Spinal cord (tissue), 10 donors: ENCODE data around the gene KDM6B. TPM values are rescaled to one million over a fixed set of nuclear protein-coding genes. Genes with fewer than 3 reads are reported as not detected.
A peak's percentile ranks its signal among the peaks of the same experiment; 100 is the strongest.

Experiments
- DNase-seq, 6 donors: peaks; one replicate each; pipeline versions ENCODE4 v3.0.0 to v3.0.0-alpha.2; 2013 to 2015; ENCODE audit warnings: low spot score in 6 of 6, low read depth in 4 of 6
- H3K27ac ChIP-seq: one replicate; pipeline ENCODE4 v1.5.1; 2013; ENCODE audit warnings: low read depth, low read length, control low read depth
- H3K27me3 ChIP-seq: one replicate; pipeline ENCODE4 v1.6.1; 2013; ENCODE audit warnings: low read length; ENCODE audit not compliant: control insufficient read depth, insufficient read depth
- H3K36me3 ChIP-seq: one replicate; pipeline ENCODE4 v1.6.1; 2013; ENCODE audit warnings: low read length; ENCODE audit not compliant: control insufficient read depth, insufficient read depth
- H3K4me1 ChIP-seq: one replicate; pipeline ENCODE4 v1.6.1; 2013; ENCODE audit warnings: low read length; ENCODE audit not compliant: control insufficient read depth, insufficient read depth
- H3K4me3 ChIP-seq: one replicate; pipeline ENCODE4 v1.5.1; 2013; ENCODE audit warnings: low read depth, low read length, control low read depth
- H3K9me3 ChIP-seq: one replicate; pipeline ENCODE4 v1.6.1; 2013; ENCODE audit warnings: low read length; ENCODE audit not compliant: control insufficient read depth, insufficient read depth
- WGBS: methylation state at CpG from one replicate; pipeline ENCODE4 v1.1.5; 2013; ENCODE audit warnings: missing lambda C conversion rate; ENCODE audit not compliant: insufficient coverage; 5-methylcytosine and 5-hydroxymethylcytosine counted together
- polyA plus RNA-seq, 2 donors: library from polyadenylated mRNA; unstranded; fragments of 120-200 nt; gene quantifications; one replicate each; pipeline ENCODE4 v1.2.1, GENCODE V29; 2013; ENCODE audit not compliant: insufficient read length in 2 of 2
- total RNA-seq, 2 donors: library from RNA; depleted of rRNA in 1 of 2; stranded (reverse); fragments of 120-200 nt in 1 of 2; fragments of >200 nt in 1 of 2; gene quantifications; one replicate each; pipeline versions ENCODE4 v1.2.3 to v1.2.4, GENCODE V29; 2013 to 2014
- donor health status: healthy.

KDM6B gene
- total and polyA plus RNA-seq, 4 donors, result 9.6 to 34.0 (median 20.5) TPM

- Histone ChIP-seq H3K4me1 (no peaks in the 10 kb centered on the region), H3K27me3 (no peaks in the 10 kb centered on the region), H3K36me3 (peaks cover 24% of the 10 kb centered on the region), H3K9me3 (no peaks in the 10 kb centered on the region), H3K27ac (no peak overlapping the region), H3K4me3 (no peak overlapping the region)
- WGBS, result 89% methylated on average over 5 of the region's 5 CpGs
- DNase-seq, result no peak
Observed at GRCh38 chr17:7867881-7868329, 33.9 kb downstream of the KDM6B start.

GRCh38 chr17:7873051-7873450, 39.0 kb downstream of the KDM6B start:
- H3K4me1 ChIP-seq, result no peaks in the 10 kb centered on the region
- H3K36me3 ChIP-seq, result peaks cover 28% of the 10 kb centered on the region
- no peak overlapping the region for H3K4me3 ChIP-seq
- no peak for DNase-seq
- H3K9me3 ChIP-seq, result no peaks in the 10 kb centered on the region
- 78% methylated on average over 4 of the region's 4 CpGs for WGBS
- no peak overlapping the region for H3K27ac ChIP-seq
- no peaks in the 10 kb centered on the region for H3K27me3 ChIP-seq

DNA sequence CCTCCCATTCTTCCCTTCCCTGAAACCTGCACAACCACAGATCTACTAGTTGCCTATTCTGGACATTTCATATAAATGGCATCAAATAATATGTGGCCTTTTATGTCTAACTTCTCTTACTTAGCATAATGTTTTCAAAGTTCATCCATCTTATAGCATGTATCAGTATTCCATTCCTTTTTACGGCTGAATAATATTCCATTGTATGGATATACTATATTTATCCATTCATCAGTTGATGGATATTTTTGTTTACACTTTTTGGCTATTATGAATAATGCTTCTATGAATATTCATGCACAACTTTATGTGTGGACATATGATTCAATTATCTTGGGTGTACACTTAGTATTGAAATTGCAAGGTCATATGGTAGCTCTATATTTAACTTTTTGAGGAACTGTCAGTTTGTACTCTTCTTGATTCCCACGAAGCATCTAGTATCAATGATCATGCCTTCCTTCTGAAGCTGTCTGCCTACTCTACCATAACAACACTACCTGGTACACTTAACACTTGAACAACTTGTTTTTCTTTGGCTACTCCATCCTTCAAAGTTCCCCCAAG, 41.9 kb downstream of the KDM6B start:
- Histone ChIP-seq H3K4me3 (no peak overlapping the region), H3K4me1 (no peaks in the 10 kb centered on the region), H3K27ac (no peak overlapping the region), H3K27me3 (no peaks in the 10 kb centered on the region), H3K9me3 (no peaks in the 10 kb centered on the region), H3K36me3 (peaks cover 27% of the 10 kb centered on the region)
- no peak for DNase-seq
- 91% methylated on average over 1 of the region's 2 CpGs for WGBS

- DNase-seq, result no peak
- Histone ChIP-seq H3K27me3 (no peaks in the 10 kb centered on the region), H3K4me3 (no peak overlapping the region), H3K27ac (no peak overlapping the region), H3K9me3 (no peaks in the 10 kb centered on the region), H3K4me1 (peaks cover 9% of the 10 kb centered on the region), H3K36me3 (peaks cover 15% of the 10 kb centered on the region)
- WGBS, result 95% methylated on average over 7 of the region's 7 CpGs
Observed at GRCh38 chr17:7878234-7878633, 44.2 kb downstream of the KDM6B start.

DNA sequence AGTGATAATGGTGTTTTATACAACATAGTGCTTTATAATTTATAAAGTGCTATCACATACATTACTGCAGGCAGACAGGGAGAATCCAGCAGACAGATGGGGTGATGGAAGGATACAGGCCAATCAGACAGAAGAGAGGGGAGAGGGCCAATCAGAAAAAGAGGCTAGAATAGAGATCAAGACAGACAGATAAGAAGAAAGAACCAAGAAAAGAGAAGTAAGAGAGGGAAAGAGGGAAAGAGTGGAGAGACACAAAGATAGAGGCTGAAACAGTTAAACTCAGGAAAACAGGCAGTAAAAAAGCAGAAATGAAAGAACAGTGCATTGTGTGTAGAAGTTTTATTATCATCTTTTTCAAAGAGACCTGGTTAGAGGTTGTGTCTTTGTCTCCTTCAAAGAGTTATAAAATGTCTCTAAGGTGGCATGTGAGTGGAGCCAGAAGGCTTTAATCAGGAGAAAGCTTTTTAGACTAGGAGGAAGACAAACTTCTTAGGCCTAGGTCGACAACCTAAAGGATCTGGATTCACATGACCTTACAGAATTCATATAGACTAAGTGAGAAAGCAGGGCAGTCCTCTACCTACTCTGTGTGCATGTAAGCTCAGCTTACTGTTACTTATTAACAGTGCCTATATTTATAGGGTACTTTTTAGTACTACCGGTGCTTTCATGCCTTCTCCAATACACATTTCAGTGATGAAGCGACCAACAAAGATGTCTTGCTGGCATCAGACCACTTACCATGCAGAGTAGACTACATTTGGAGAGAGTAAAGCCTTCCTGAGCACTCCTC, 46.3 kb downstream of the KDM6B start:
- Histone ChIP-seq H3K4me1 (peaks cover 9% of the 10 kb centered on the region), H3K9me3 (no peaks in the 10 kb centered on the region), H3K27ac (no peak overlapping the region), H3K4me3 (no peak overlapping the region), H3K27me3 (no peaks in the 10 kb centered on the region), H3K36me3 (peaks cover 6% of the 10 kb centered on the region)
- no CpG with 5 or more reads among the region's 3 CpGs for WGBS
- DNase-seq, result peak in 2 of 6 donors; percentile 55 to 81

DNA sequence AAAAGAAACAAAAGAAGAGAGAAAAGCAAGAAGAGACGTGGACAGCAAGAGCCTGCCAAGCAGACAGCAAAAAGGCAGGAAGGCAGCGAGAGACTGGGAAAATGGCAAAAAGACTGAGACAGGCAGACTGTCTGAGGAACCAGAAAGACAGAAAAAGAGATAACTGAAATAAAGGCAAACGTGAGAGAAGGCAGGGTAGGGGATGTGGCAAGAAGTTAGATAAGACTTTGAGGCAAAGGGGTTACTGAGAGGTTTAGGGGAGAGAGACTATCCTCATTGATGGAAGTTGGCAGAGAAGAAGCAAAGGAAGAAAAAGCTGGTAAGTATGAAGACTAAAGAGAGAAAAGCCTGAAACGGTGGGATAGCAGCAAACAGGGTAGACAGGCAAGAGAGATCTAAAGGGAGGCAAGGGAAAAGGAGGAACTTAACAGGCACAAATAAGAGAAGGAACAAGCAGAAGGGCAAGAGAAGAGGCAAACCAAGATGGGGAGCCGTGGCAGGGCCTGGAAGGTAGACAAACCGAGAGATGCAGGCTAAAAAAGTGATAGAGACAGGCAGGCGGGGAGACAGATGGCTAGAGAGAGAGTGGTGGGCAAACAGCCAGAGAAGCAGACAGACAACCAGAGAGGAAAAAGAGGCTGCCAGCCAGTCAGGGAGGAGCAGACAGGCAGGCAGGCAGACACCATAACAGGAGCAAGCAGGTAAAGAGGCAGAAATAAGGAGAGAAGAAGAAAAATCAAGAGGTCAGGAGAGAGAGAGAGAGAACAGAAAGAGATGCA, 47.4 kb downstream of the KDM6B start:
- H3K4me1 ChIP-seq, result peaks cover 20% of the 10 kb centered on the region
- no peak overlapping the region for H3K27ac ChIP-seq
- DNase-seq, result peak in 2 of 6 donors; percentile 82 to 94
- 28% methylated on average over 7 of the region's 7 CpGs for WGBS
- H3K27me3 ChIP-seq, result no peaks in the 10 kb centered on the region
- no peak overlapping the region for H3K4me3 ChIP-seq
- H3K9me3 ChIP-seq, result no peaks in the 10 kb centered on the region
- H3K36me3 ChIP-seq, result peaks cover 4% of the 10 kb centered on the region

- H3K4me3 ChIP-seq, result no peak overlapping the region
Observed at GRCh38 chr17:7882068-7882467, 48.1 kb downstream of the KDM6B start.

DNA sequence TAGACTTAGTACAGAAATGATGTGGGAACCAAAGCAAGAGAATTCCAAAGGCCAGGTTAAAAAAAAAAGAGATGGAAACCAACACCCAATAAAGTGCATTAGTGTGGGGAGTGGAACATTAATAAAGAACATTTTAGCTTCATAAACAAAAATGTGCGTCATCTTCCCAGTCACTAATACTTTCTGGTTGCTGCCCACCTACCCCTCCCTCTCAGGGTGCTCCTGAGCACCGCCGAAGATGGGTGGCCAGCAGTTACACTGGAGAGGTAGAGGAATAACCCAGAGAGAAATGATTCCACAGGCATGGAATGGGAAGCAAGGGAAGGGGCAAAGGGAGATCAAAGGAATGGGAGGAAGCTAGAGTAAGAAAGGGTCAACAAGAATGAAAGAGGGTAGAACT, 48.6 kb downstream of the KDM6B start:
- DNase-seq, result peak in 1 of 6 donors; percentile 8
- Histone ChIP-seq H3K4me3 (no peak overlapping the region), H3K36me3 (peaks cover 4% of the 10 kb centered on the region), H3K9me3 (no peaks in the 10 kb centered on the region), H3K27me3 (no peaks in the 10 kb centered on the region), H3K27ac (no peak overlapping the region), H3K4me1 (peaks cover 31% of the 10 kb centered on the region)
- no CpG with 5 or more reads among the region's 3 CpGs for WGBS

More at GRCh38 chr17:7882068-7882467, 48.1 kb downstream of the KDM6B start:
- Histone ChIP-seq H3K36me3 (peaks cover 4% of the 10 kb centered on the region), H3K27ac (no peak overlapping the region), H3K9me3 (no peaks in the 10 kb centered on the region), H3K27me3 (no peaks in the 10 kb centered on the region), H3K4me1 (peaks cover 26% of the 10 kb centered on the region)
- WGBS, result no CpG with 5 or more reads among the region's 7 CpGs
- peak in 2 of 6 donors; percentile 46 to 57 for DNase-seq
